HFF-Myc (cell line): ENCODE data around the gene MYBPC3.

ENCODE experiments used
- DNase-seq: peaks from one replicate; pipeline ENCODE4 v3.0.0-alpha.2; 2011; ENCODE audit warnings: low read depth; ENCODE audit errors: extremely low read depth
- H3K4me3 ChIP-seq: replicated peaks from 2 replicates; pipeline ENCODE4 v1.5.1; 2011; ENCODE audit warnings: low read depth, mild to moderate bottlenecking, control low read depth, low read length
- CTCF ChIP-seq: IDR thresholded peaks from 2 replicates; pipeline ENCODE4 v1.5.1; 2012; ENCODE audit warnings: mild to moderate bottlenecking, low read depth, low read length, control low read depth; ENCODE audit errors: missing control alignments

Gene MYBPC3

GRCh38 chr11:47305734-47306483, 46.6 kb downstream of the MYBPC3 start:
- no peak for TF ChIP-seq CTCF
- DNase-seq: no peak
- no peak overlapping the region for H3K4me3 ChIP-seq

- no peak for DNase-seq
- H3K4me3 ChIP-seq: no peak overlapping the region
- no peak for TF ChIP-seq CTCF
These were observed 49.6 kb downstream of the MYBPC3 start for GRCh38 chr11:47302853-47303252.

- H3K4me3 ChIP-seq: no peak overlapping the region
- DNase-seq: no peak
- TF ChIP-seq CTCF: no peak
These were observed 53.4 kb downstream of the MYBPC3 start for GRCh38 chr11:47299078-47299477.

- no peak for TF ChIP-seq CTCF
- DNase-seq: no peak
- H3K4me3 ChIP-seq: no peak overlapping the region
These were observed 56.5 kb downstream of the MYBPC3 start for GRCh38 chr11:47296045-47296444.

GRCh38 chr11:47295385-47295784, 57.1 kb downstream of the MYBPC3 start:
- no peak for DNase-seq
- no peak for TF ChIP-seq CTCF
- H3K4me3 ChIP-seq: no peak overlapping the region

- no peak for TF ChIP-seq CTCF
- no peak for DNase-seq
- H3K4me3 ChIP-seq: no peak overlapping the region
These were observed 62.6 kb downstream of the MYBPC3 start for GRCh38 chr11:47289856-47290255.

- no peak for DNase-seq
- H3K4me3 ChIP-seq: no peak overlapping the region
These were observed 64.4 kb downstream of the MYBPC3 start for GRCh38 chr11:47288066-47288465.

More at GRCh38 chr11:47288066-47288465, 64.4 kb downstream of the MYBPC3 start:
- TF ChIP-seq CTCF: no peak
